AG04450 (cell line): ENCODE results near the gene WWP2. TPM values are rescaled to one million over a fixed set of nuclear protein-coding genes. Genes with fewer than 3 reads are reported as not detected.

ENCODE experiments used
- CTCF ChIA-PET: fragments of 300-600, 350-600 bp; formaldehyde crosslinking; extraction: SDS; loops from one replicate; lab custom pipeline; 2022; ENCODE audit warnings: antibody characterized with exemption, inconsistent platforms; lab: Charles Lee
- POLR2A ChIA-PET: fragments of 350-600 bp; formaldehyde crosslinking; extraction: SDS; loops from one replicate; lab custom pipeline; 2021; ENCODE audit warnings: antibody characterized with exemption, inconsistent platforms; lab: Yijun Ruan, JAX
- DNase-seq: peaks from one replicate; pipeline ENCODE4 v3.0.0-alpha.2; 2011; ENCODE audit warnings: low read depth, low spot score
- H3K27ac ChIP-seq: one replicate; pipeline ENCODE4 v1.5.1; 2012; ENCODE audit warnings: low read depth, low read length, control low read depth
- H3K27me3 ChIP-seq: one replicate; pipeline ENCODE4 v1.6.0; 2012; ENCODE audit warnings: low read length; ENCODE audit not compliant: control insufficient read depth, insufficient read depth
- H3K4me3 ChIP-seq: 2 replicates; pipeline ENCODE4 v1.5.1; 2011; ENCODE audit warnings: mild to moderate bottlenecking, low read depth, low read length, control low read depth
- H3K9me3 ChIP-seq: 2 replicates; pipeline ENCODE4 v1.5.1; 2012; ENCODE audit warnings: low read length; ENCODE audit not compliant: control insufficient read depth, insufficient read depth
- polyA plus RNA-seq: library from polyadenylated mRNA; depleted of rRNA; stranded (reverse); fragments of >200 nt; gene quantifications from 2 replicates; pipeline ENCODE4 v1.2.3, GENCODE V29; 2011
- TF ChIP-seq, protein P1 (sequence below): IDR thresholded peaks from 2 replicates; pipeline ENCODE4 v1.5.1; 2011; ENCODE audit warnings: low read depth, low read length, control low read depth, inconsistent platforms

WWP2 gene
- polyA plus RNA-seq, 1 experiment, result 13.4 TPM

DNA sequence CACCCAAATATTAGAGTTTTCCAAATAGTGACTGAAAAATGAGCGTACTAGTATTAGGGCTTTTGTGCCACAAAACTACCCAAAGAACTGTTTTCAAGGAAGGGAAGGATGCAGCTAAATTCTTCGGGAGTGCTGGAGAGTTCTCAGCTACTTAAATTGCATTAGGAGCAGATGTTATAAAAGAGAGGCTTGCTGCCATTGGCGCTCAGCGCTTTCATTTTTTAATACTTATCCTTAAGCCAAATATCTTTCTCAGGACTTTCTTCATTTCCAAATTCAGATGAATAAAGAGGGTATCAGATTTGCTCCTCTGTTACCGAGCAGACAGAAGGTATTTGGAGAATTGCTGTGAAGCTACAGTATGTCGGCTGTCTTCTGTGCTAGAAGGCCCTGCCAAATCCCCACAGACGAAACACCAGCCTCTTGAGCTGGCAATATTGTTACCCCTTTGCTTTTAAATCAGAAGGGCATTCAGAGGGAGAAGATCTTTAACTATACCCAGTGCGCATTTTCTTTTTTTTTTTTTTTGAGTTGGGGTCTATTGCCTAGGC, 141.8 kb downstream of the WWP2 start:
- H3K4me3 ChIP-seq, result no peak overlapping the region
- H3K27me3 ChIP-seq, result no peaks in the 10 kb centered on the region
- no peaks in the 10 kb centered on the region; the same call in 1 of the 2 replicates for H3K9me3 ChIP-seq
- TF ChIP-seq, protein P1, sequence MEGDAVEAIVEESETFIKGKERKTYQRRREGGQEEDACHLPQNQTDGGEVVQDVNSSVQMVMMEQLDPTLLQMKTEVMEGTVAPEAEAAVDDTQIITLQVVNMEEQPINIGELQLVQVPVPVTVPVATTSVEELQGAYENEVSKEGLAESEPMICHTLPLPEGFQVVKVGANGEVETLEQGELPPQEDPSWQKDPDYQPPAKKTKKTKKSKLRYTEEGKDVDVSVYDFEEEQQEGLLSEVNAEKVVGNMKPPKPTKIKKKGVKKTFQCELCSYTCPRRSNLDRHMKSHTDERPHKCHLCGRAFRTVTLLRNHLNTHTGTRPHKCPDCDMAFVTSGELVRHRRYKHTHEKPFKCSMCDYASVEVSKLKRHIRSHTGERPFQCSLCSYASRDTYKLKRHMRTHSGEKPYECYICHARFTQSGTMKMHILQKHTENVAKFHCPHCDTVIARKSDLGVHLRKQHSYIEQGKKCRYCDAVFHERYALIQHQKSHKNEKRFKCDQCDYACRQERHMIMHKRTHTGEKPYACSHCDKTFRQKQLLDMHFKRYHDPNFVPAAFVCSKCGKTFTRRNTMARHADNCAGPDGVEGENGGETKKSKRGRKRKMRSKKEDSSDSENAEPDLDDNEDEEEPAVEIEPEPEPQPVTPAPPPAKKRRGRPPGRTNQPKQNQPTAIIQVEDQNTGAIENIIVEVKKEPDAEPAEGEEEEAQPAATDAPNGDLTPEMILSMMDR, result no peak
- DNase-seq, result no peak
- ChIA-PET CTCF (interaction anchor here (0.6 to 1.3 kb wide), 2 partner anchors 69 to 521 kb away, joined by 3 to 7 read pairs; no protein-coding TSS in a partner anchor), POLR2A (no interaction called here)
- H3K27ac ChIP-seq, result no peak overlapping the region

DNA sequence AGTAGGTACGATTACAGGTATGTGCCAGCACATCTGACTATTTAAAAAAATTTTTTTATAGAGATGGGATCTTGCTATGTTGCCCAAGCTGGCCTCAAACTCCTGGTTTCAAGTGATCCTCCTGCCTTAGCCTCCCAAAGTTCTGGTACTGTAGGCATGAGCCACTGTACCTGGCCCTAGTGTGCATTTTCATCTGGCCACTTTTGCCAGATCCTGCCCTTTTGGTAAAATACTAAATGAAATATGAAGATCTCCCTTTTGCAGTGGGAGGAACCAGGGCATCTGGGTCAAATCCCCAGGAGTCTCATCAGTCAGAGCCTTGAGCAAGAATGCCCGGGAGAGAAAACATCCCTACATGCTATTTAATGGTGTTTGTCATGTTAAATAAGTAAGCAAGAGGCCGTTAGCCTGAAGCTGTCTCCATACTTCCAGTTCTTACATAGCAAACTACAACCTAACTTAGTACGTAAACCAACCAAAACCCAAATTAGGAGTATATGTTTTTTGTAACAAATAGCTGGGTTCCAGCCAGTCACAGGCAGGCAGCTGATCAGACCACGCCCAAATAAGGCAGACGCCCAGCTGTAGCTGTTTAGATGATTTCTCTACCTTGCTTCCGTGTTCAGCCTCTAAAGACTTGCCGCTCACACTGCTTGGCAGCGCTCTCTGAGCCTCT, 142.5 kb downstream of the WWP2 start:
- no peaks in the 10 kb centered on the region for H3K27me3 ChIP-seq
- no peak for DNase-seq
- CTCF ChIA-PET, result interaction anchor here (0.9 to 1.3 kb wide), 2 partner anchors 150 to 522 kb away, joined by 3 read pairs; partner anchors contain the start of gene NOB1
- TF ChIP-seq, protein P1, result no peak
- H3K27ac ChIP-seq, result no peak overlapping the region
- no peak overlapping the region for H3K4me3 ChIP-seq
- no peaks in the 10 kb centered on the region; the same call in 1 of the 2 replicates for H3K9me3 ChIP-seq
- POLR2A ChIA-PET, result no interaction called here

DNA sequence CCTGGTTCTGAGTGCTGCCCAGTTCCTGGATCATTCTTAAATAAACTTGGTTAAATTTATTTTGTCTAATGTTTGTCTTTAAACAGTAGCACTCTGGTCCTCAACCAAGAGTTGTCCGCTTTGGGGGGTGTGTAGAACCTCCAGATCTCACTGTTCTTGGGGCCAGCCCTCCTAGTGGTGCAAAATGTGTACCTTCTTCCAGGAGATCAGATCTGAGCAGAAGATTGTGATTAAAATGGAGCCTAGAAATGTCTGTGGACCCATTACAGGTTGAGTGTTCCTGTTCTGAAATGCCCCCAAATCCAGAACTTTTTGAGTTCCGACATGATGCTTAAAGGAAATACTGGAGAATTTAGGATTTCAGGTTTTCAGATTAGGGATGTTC, 143.0 kb downstream of the WWP2 start:
- ChIA-PET POLR2A (interaction anchor here (0.7 kb wide), 1 partner anchor 597 kb away, joined by 4 read pairs; no protein-coding TSS in a partner anchor), CTCF (interaction anchor here (0.9 to 3.2 kb wide), 3 partner anchors 25 to 523 kb away, joined by 3 to 18 read pairs (median 3); partner anchors contain the start of gene NOB1)
- Histone ChIP-seq H3K27ac (no peak overlapping the region), H3K27me3 (no peaks in the 10 kb centered on the region), H3K9me3 (no peaks in the 10 kb centered on the region; the same call in 1 of the 2 replicates), H3K4me3 (no peak overlapping the region)
- TF ChIP-seq, protein P1, result no peak
- no peak for DNase-seq

DNA sequence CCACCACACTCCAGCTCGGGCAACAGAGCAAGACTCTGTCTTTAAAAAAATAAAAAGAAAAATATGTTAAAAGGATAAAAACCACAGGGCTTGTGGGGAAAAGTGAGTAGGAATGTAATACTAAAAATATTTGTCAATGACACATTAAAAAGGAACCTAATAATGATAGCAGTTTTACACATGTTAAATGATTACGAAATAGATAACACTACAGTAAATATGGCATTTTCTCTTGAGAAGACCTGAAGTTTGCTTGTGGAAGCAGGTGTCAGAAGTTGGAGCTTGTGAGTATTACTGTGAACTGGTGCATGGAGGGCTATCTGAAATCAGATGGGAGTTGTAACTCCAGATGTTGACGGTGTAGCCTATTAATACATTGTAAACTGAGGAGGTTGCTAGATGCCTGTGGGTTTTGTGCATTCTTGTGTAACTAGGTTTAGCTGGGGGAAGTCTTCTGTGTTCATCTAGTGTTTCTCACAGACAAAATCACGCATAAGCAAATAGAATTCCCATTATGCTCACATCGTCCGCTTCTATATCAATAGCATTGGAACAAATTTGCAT, 144.8 kb downstream of the WWP2 start:
- peak; percentile 86 for DNase-seq
- no peak overlapping the region for H3K4me3 ChIP-seq
- TF ChIP-seq, protein P1, result no peak
- POLR2A ChIA-PET, result interaction anchor here (1.1 to 1.6 kb wide), 2 partner anchors 11 to 58 kb away, joined by 6 to 7 read pairs; no protein-coding TSS in a partner anchor
- H3K9me3 ChIP-seq, result no peaks in the 10 kb centered on the region; the same call in 1 of the 2 replicates
- H3K27me3 ChIP-seq, result no peaks in the 10 kb centered on the region
- CTCF ChIA-PET, result interaction anchor here (2.2 to 3.2 kb wide), 2 partner anchors 23 to 152 kb away, joined by 5 to 18 read pairs; partner anchors contain the start of gene NOB1
- peak overlapping the region; percentile 90 for H3K27ac ChIP-seq
